Parathyroid adenoma (tissue), 2 donors: Measurements from ENCODE around the gene SLC43A3.

Experiments
- H2AFZ ChIP-seq: fragments of 300-600 bp; sonication (generic); one replicate; pipeline ENCODE4 v1.7.0; 2017; ENCODE audit warnings: antibody characterized with exemption, mild to moderate bottlenecking
- H3K27ac ChIP-seq: fragments of 300-600 bp; sonication (generic); one replicate; pipeline ENCODE4 v1.7.0; 2017
- H3K27me3 ChIP-seq: fragments of 300-600 bp; sonication (generic); one replicate; pipeline ENCODE4 v1.7.0; 2017; ENCODE audit warnings: low read length; ENCODE audit not compliant: control insufficient read depth, insufficient read depth
- H3K36me3 ChIP-seq: fragments of 300-600 bp; sonication (generic); one replicate; pipeline ENCODE4 v1.7.0; 2017; ENCODE audit warnings: low read length; ENCODE audit not compliant: control insufficient read depth, insufficient read depth
- H3K4me1 ChIP-seq: fragments of 300-600 bp; sonication (generic); one replicate; pipeline ENCODE4 v1.7.0; 2017; ENCODE audit warnings: control low read depth
- H3K4me2 ChIP-seq: fragments of 300-600 bp; sonication (generic); one replicate; pipeline ENCODE4 v1.7.0; 2017; ENCODE audit warnings: low read length
- H3K4me3 ChIP-seq: fragments of 300-600 bp; sonication (generic); one replicate; pipeline ENCODE4 v1.7.0; 2017; ENCODE audit warnings: low read depth, low read length
- H3K79me2 ChIP-seq: fragments of 300-600 bp; sonication (generic); one replicate; pipeline ENCODE4 v1.7.0; 2017; ENCODE audit warnings: control low read depth
- H3K9ac ChIP-seq: fragments of 300-600 bp; sonication (generic); one replicate; pipeline ENCODE4 v1.7.0; 2017; ENCODE audit warnings: mild to moderate bottlenecking
- H3K9me3 ChIP-seq: fragments of 300-600 bp; sonication (generic); one replicate; pipeline ENCODE4 v1.7.0; 2017; ENCODE audit warnings: low read length; ENCODE audit not compliant: control insufficient read depth
- CTCF ChIP-seq: fragments of 300-600 bp; sonication (generic); IDR thresholded peaks from one replicate; pipeline ENCODE4 v1.7.0; 2017; ENCODE audit warnings: antibody characterized with exemption, mild to moderate bottlenecking
- donor health status: primary hyperparathyroidism.

The SLC43A3 gene

GRCh38 chr11:57360991-57361390 is 65.9 kb downstream of the SLC43A3 start:
- Histone ChIP-seq H3K4me1 (peaks cover 2% of the 10 kb centered on the region), H3K36me3 (no peaks in the 10 kb centered on the region), H3K9ac (no peak overlapping the region), H3K27me3 (no peaks in the 10 kb centered on the region), H3K79me2 (no peaks in the 10 kb centered on the region), H3K4me2 (no peak overlapping the region), H3K4me3 (no peak overlapping the region), H3K9me3 (no peaks in the 10 kb centered on the region), H2AFZ (no peak overlapping the region), H3K27ac (no peak overlapping the region)
- no peak for TF ChIP-seq CTCF

GRCh38 chr11:57359896-57360690 is 66.8 kb downstream of the SLC43A3 start:
- no peak overlapping the region for H3K4me2 ChIP-seq
- H3K36me3 ChIP-seq: no peaks in the 10 kb centered on the region
- no peak overlapping the region for H3K27ac ChIP-seq
- H3K9ac ChIP-seq: no peak overlapping the region
- no peak overlapping the region for H3K4me3 ChIP-seq
- no peaks in the 10 kb centered on the region for H3K9me3 ChIP-seq
- H3K4me1 ChIP-seq: peaks cover 2% of the 10 kb centered on the region
- no peaks in the 10 kb centered on the region for H3K27me3 ChIP-seq
- no peaks in the 10 kb centered on the region for H3K79me2 ChIP-seq
- no peak for TF ChIP-seq CTCF
- H2AFZ ChIP-seq: no peak overlapping the region

- H3K79me2 ChIP-seq: no peaks in the 10 kb centered on the region
- no peak for TF ChIP-seq CTCF
- no peaks in the 10 kb centered on the region for H3K36me3 ChIP-seq
- H3K27me3 ChIP-seq: no peaks in the 10 kb centered on the region
- H3K9me3 ChIP-seq: no peaks in the 10 kb centered on the region
- H3K9ac ChIP-seq: no peak overlapping the region
- H3K4me1 ChIP-seq: peaks cover 2% of the 10 kb centered on the region
- H2AFZ ChIP-seq: no peak overlapping the region
- no peak overlapping the region for H3K4me2 ChIP-seq
- no peak overlapping the region for H3K27ac ChIP-seq
- H3K4me3 ChIP-seq: no peak overlapping the region
Observed at GRCh38 chr11:57359396-57359795, 67.5 kb downstream of the SLC43A3 start.

- Histone ChIP-seq H2AFZ (no peak overlapping the region), H3K27me3 (no peaks in the 10 kb centered on the region), H3K27ac (no peak overlapping the region), H3K36me3 (no peaks in the 10 kb centered on the region), H3K4me3 (no peak overlapping the region), H3K79me2 (no peaks in the 10 kb centered on the region), H3K9ac (no peak overlapping the region), H3K9me3 (no peaks in the 10 kb centered on the region), H3K4me1 (peaks cover 2% of the 10 kb centered on the region), H3K4me2 (no peak overlapping the region)
- TF ChIP-seq CTCF: no peak
Observed at GRCh38 chr11:57358991-57359390, 67.9 kb downstream of the SLC43A3 start.

- H3K4me3 ChIP-seq: no peak overlapping the region
- H3K79me2 ChIP-seq: no peaks in the 10 kb centered on the region
- H3K36me3 ChIP-seq: no peaks in the 10 kb centered on the region
- H3K27ac ChIP-seq: no peak overlapping the region
- no peak for TF ChIP-seq CTCF
- H3K27me3 ChIP-seq: no peaks in the 10 kb centered on the region
- no peak overlapping the region for H3K4me2 ChIP-seq
- H3K4me1 ChIP-seq: no peaks in the 10 kb centered on the region
- no peak overlapping the region for H3K9ac ChIP-seq
- no peaks in the 10 kb centered on the region for H3K9me3 ChIP-seq
- no peak overlapping the region for H2AFZ ChIP-seq
Observed at GRCh38 chr11:57358543-57358961, 68.4 kb downstream of the SLC43A3 start.
